Left ventricle myocardium inferior (tissue), 1 donor: Measurements from ENCODE around the gene UTP4. TPM values are rescaled to one million over a fixed set of nuclear protein-coding genes. Genes with fewer than 3 reads are reported as not detected.

Experiments used
- DNase-seq: peaks from one replicate; pipeline ENCODE4 v3.0.0-alpha.2; 2020
- H3K27ac ChIP-seq: fragments of 200-600 bp; replicated peaks from 2 replicates; pipeline ENCODE4 v1.8.0; 2021
- H3K27me3 ChIP-seq: fragments of 200-600 bp; 2 replicates; pipeline ENCODE4 v1.8.0; 2021; ENCODE audit warnings: low read depth
- H3K36me3 ChIP-seq: fragments of 200-600 bp; 2 replicates; pipeline ENCODE4 v1.8.0; 2021
- H3K4me1 ChIP-seq: fragments of 200-600 bp; 2 replicates; pipeline ENCODE4 v1.8.0; 2021
- H3K4me3 ChIP-seq: fragments of 200-600 bp; 2 replicates; pipeline ENCODE4 v1.8.0; 2021; ENCODE audit warnings: mild to moderate bottlenecking, moderate library complexity
- H3K9me3 ChIP-seq: fragments of 200-600 bp; replicated peaks from 2 replicates; pipeline ENCODE4 v1.8.0; 2021
- CTCF ChIP-seq: fragments of 200-600 bp; IDR thresholded peaks from 2 replicates; pipeline ENCODE4 v1.8.0; 2021; ENCODE audit warnings: antibody characterized with exemption, mild to moderate bottlenecking, borderline replicate concordance
- intact Hi-C: fragments of 100-400 bp; cut with micrococcal nuclease; formaldehyde crosslinking; loops from one replicate; pipeline ENCODE4 v1.11.0; 2022
- total RNA-seq: library from RNA; stranded (reverse); fragmentation: NEBNext Ultra II Directional; extraction: Animal tissue kit (Norgen Biotek cat#: 25700); gene quantifications from one replicate; pipeline ENCODE4 v1.2.1, GENCODE V29; 2021
- donor health status: DM: no; HTN: yes; CAD: no; lungs with severe emphysema.

UTP4 gene
- total RNA-seq, 1 donor from 2014 or later = 30.4 TPM

GRCh38 chr16:69111876-69112230 lies 20.6 kb upstream of the UTP4 start:
- H3K4me3 ChIP-seq = no peak overlapping the region
- no peak for DNase-seq
- H3K36me3 ChIP-seq = peaks cover 24% of the 10 kb centered on the region
- peaks cover 12% of the 10 kb centered on the region for H3K27me3 ChIP-seq
- H3K27ac ChIP-seq = no peak overlapping the region
- intact Hi-C loops = no loop called here
- H3K9me3 ChIP-seq = no peaks in the 10 kb centered on the region
- TF ChIP-seq CTCF = no peak
- H3K4me1 ChIP-seq = peaks cover 51% of the 10 kb centered on the region

- no peaks in the 10 kb centered on the region for H3K9me3 ChIP-seq
- H3K27me3 ChIP-seq = peaks cover 6% of the 10 kb centered on the region
- H3K4me3 ChIP-seq = no peak overlapping the region
- DNase-seq = peak; percentile 42
- TF ChIP-seq CTCF = peak; percentile 77
- H3K36me3 ChIP-seq = peaks cover 24% of the 10 kb centered on the region
- no peak overlapping the region for H3K27ac ChIP-seq
- peaks cover 51% of the 10 kb centered on the region for H3K4me1 ChIP-seq
- intact Hi-C loops = no loop called here
Observed at GRCh38 chr16:69112285-69113129, 19.9 kb upstream of the UTP4 start.

- no peak overlapping the region for H3K27ac ChIP-seq
- H3K4me1 ChIP-seq = peaks cover 51% of the 10 kb centered on the region
- no peak for TF ChIP-seq CTCF
- H3K27me3 ChIP-seq = peaks cover 3% of the 10 kb centered on the region
- H3K9me3 ChIP-seq = no peaks in the 10 kb centered on the region
- peaks cover 26% of the 10 kb centered on the region for H3K36me3 ChIP-seq
- no peak overlapping the region for H3K4me3 ChIP-seq
- intact Hi-C loops = no loop called here
- DNase-seq = no peak
Observed at GRCh38 chr16:69113216-69113615, 19.2 kb upstream of the UTP4 start.

- intact Hi-C loops = no loop called here
- Histone ChIP-seq H3K9me3 (no peaks in the 10 kb centered on the region), H3K4me3 (no peak overlapping the region), H3K36me3 (peaks cover 36% of the 10 kb centered on the region), H3K4me1 (peaks cover 60% of the 10 kb centered on the region), H3K27ac (no peak overlapping the region), H3K27me3 (no peaks in the 10 kb centered on the region)
- DNase-seq = no peak
- no peak for TF ChIP-seq CTCF
Observed at GRCh38 chr16:69114346-69114975, 18.0 kb upstream of the UTP4 start.

- no peak for TF ChIP-seq CTCF
- intact Hi-C loops = no loop called here
- no peak for DNase-seq
- H3K27ac ChIP-seq = no peak overlapping the region
- peaks cover 37% of the 10 kb centered on the region for H3K36me3 ChIP-seq
- no peak overlapping the region for H3K4me3 ChIP-seq
- no peaks in the 10 kb centered on the region for H3K27me3 ChIP-seq
- H3K9me3 ChIP-seq = no peaks in the 10 kb centered on the region
- H3K4me1 ChIP-seq = peaks cover 60% of the 10 kb centered on the region
Observed at GRCh38 chr16:69114976-69115355, 17.5 kb upstream of the UTP4 start.
